Natural killer cell (primary cell): ENCODE measurements around the gene G0S2. TPM values are rescaled to one million over a fixed set of nuclear protein-coding genes. Genes with fewer than 3 reads are reported as not detected.

Source experiments
- ATAC-seq, 3 donors: fragments of 150-1000 bp in 2 of 3; fragments of 200-7000 bp in 1 of 3; cut with Tn5 transposase; 1 replicate in 1 of 3; 2 replicates in 2 of 3; pipeline ENCODE4 v1.10.0; 2021; ENCODE audit warnings: mild to moderate bottlenecking in 2 of 3, moderate library complexity in 2 of 3
- DNase-seq, 2 donors: peaks; one replicate each; pipeline versions ENCODE4 v3.0.0 to v3.0.0-alpha.2; 2013 to 2021; ENCODE audit warnings: mixed read lengths in 1 of 2
- H3K27ac ChIP-seq: one replicate; pipeline ENCODE4 v1.5.1; 2013; ENCODE audit warnings: mild to moderate bottlenecking, low read length
- H3K27me3 ChIP-seq: one replicate; pipeline ENCODE4 v1.6.1; 2013; ENCODE audit warnings: low read length; ENCODE audit not compliant: control insufficient read depth, insufficient read depth
- H3K36me3 ChIP-seq: one replicate; pipeline ENCODE4 v1.6.1; 2013; ENCODE audit warnings: low read length; ENCODE audit not compliant: control insufficient read depth, insufficient read depth
- H3K4me1 ChIP-seq: one replicate; pipeline ENCODE4 v1.6.1; 2013; ENCODE audit warnings: low read length; ENCODE audit not compliant: control insufficient read depth, insufficient read depth
- H3K4me3 ChIP-seq: one replicate; pipeline ENCODE4 v1.5.1; 2013; ENCODE audit warnings: low read length
- H3K9me3 ChIP-seq: one replicate; pipeline ENCODE4 v1.6.1; 2013; ENCODE audit warnings: low read length; ENCODE audit not compliant: control insufficient read depth, insufficient read depth
- H3K27ac Mint-ChIP-seq, 2 donors: one replicate each; pipeline ENCODE4 v1.8.0; 2022; ENCODE audit warnings: mild to moderate bottlenecking in 2 of 2, mixed read lengths in 2 of 2, moderate library complexity in 1 of 2
- H3K27me3 Mint-ChIP-seq, 2 donors: one replicate each; pipeline ENCODE4 v1.8.0; 2022; ENCODE audit warnings: low read depth in 2 of 2, mixed read lengths in 2 of 2
- H3K36me3 Mint-ChIP-seq: one replicate; pipeline ENCODE4 v1.8.0; 2022; ENCODE audit warnings: mixed read lengths
- H3K4me1 Mint-ChIP-seq, 2 donors: one replicate each; pipeline ENCODE4 v1.8.0; 2022; ENCODE audit warnings: mixed read lengths in 2 of 2
- H3K4me3 Mint-ChIP-seq: one replicate; pipeline ENCODE4 v1.8.0; 2022; ENCODE audit warnings: mild to moderate bottlenecking, moderate library complexity, mixed read lengths
- H3K9me3 Mint-ChIP-seq, 2 donors: one replicate each; pipeline ENCODE4 v1.8.0; 2022; ENCODE audit warnings: mixed read lengths in 2 of 2
- WGBS: methylation state at CpG from one replicate; pipeline ENCODE4 v1.1.7; 2013; ENCODE audit warnings: missing lambda C conversion rate; ENCODE audit not compliant: insufficient coverage; 5-methylcytosine and 5-hydroxymethylcytosine counted together
- intact Hi-C: fragments of 100-400 bp; cut with micrococcal nuclease; formaldehyde crosslinking; loops from one replicate; pipeline ENCODE4 v1.14.2; 2022
- total RNA-seq, 4 donors: library from RNA; stranded (reverse); fragments of 120-200 nt in 1 of 4; gene quantifications; one replicate each; pipeline versions ENCODE4 v1.2.3 to v1.2.4, GENCODE V29; 2013 to 2022
- TF ChIP-seq, protein P1 (sequence below): fragments of 200-600 bp; IDR thresholded peaks from one replicate; pipeline ENCODE4 v1.8.0; 2022; ENCODE audit warnings: antibody characterized with exemption

G0S2 gene
- total RNA-seq, 3 donors from 2014 or later (not counting 1 experiment from before 2014, with no cell fraction given), result 15.3 to 132 (median 22.0) TPM

DNA sequence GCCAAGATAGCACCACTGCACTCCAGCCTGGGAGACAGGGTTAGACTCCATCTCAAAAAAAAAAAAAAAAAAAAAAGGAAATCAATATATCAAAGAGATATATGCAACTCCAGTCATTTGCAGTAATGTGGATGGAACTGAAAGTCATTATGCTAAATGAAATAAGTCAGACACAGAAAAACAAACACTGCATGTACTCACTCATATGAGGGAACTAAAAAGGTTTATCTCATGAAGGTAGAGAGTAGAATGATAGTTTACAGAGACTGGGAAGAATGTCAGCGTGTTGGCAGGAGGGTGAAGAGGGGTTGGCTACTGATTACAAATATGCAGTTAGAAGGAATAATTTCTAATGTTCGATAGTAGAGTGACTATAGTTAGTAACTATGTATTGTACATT, 42.6 kb downstream of the G0S2 start:
- no peaks in the 10 kb centered on the region for H3K9me3 Mint-ChIP-seq
- ATAC-seq (no peak), DNase-seq (no peak)
- Histone ChIP-seq H3K27me3 (no peaks in the 10 kb centered on the region), H3K9me3 (no peaks in the 10 kb centered on the region), H3K4me1 (no peaks in the 10 kb centered on the region), H3K36me3 (no peaks in the 10 kb centered on the region), H3K27ac (no peak overlapping the region), H3K4me3 (no peak overlapping the region)
- no peaks in the 10 kb centered on the region for H3K36me3 Mint-ChIP-seq
- H3K4me3 Mint-ChIP-seq, result no peak overlapping the region
- TF ChIP-seq, protein P1, sequence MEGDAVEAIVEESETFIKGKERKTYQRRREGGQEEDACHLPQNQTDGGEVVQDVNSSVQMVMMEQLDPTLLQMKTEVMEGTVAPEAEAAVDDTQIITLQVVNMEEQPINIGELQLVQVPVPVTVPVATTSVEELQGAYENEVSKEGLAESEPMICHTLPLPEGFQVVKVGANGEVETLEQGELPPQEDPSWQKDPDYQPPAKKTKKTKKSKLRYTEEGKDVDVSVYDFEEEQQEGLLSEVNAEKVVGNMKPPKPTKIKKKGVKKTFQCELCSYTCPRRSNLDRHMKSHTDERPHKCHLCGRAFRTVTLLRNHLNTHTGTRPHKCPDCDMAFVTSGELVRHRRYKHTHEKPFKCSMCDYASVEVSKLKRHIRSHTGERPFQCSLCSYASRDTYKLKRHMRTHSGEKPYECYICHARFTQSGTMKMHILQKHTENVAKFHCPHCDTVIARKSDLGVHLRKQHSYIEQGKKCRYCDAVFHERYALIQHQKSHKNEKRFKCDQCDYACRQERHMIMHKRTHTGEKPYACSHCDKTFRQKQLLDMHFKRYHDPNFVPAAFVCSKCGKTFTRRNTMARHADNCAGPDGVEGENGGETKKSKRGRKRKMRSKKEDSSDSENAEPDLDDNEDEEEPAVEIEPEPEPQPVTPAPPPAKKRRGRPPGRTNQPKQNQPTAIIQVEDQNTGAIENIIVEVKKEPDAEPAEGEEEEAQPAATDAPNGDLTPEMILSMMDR, result no peak
- H3K4me1 Mint-ChIP-seq, result peaks cover 0 to 5% of the 10 kb centered on the region in 2 donors
- intact Hi-C loops, result no loop called here
- H3K27me3 Mint-ChIP-seq, result peaks cover 7 to 8% of the 10 kb centered on the region in 2 donors
- WGBS, result 86% methylated on average over 2 of the region's 2 CpGs
- no peak overlapping the region for H3K27ac Mint-ChIP-seq

- Mint-ChIP-seq H3K27me3 (peaks cover 0 to 2% of the 10 kb centered on the region in 2 donors), H3K4me1 (no peaks in the 10 kb centered on the region), H3K4me3 (no peak overlapping the region), H3K36me3 (no peaks in the 10 kb centered on the region), H3K27ac (no peak overlapping the region), H3K9me3 (no peaks in the 10 kb centered on the region)
- intact Hi-C loops, result no loop called here
- Histone ChIP-seq H3K27ac (no peak overlapping the region), H3K36me3 (no peaks in the 10 kb centered on the region), H3K4me1 (no peaks in the 10 kb centered on the region), H3K4me3 (no peak overlapping the region), H3K9me3 (no peaks in the 10 kb centered on the region), H3K27me3 (no peaks in the 10 kb centered on the region)
- ATAC-seq (no peak), DNase-seq (no peak)
- 94% methylated on average over 4 of the region's 4 CpGs for WGBS
- TF ChIP-seq, protein P1, result no peak
Measured at GRCh38 chr1:209720326-209720725, 45.1 kb downstream of the G0S2 start.

DNA sequence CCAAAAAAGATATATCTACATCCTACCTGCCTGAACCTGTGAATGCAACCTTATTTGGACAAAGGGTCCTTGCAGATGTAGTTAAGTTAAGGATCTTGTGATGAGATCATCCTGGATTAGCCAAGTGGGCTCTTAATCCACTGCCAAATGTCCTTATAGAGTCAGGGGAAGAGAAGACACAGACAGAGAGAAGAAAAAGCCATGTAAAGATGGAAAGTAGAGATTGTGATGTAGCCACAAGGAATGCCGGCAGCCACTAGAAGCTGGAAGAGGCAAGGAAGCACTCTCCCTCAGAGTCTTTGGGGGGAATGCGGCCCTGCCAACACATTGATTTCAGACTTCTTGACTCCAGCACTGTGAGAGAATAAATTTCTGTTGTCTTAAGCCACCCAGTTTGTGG, 45.6 kb downstream of the G0S2 start:
- no peaks in the 10 kb centered on the region for H3K36me3 Mint-ChIP-seq
- H3K4me1 Mint-ChIP-seq, result no peaks in the 10 kb centered on the region
- Histone ChIP-seq H3K36me3 (no peaks in the 10 kb centered on the region), H3K27me3 (no peaks in the 10 kb centered on the region), H3K4me1 (no peaks in the 10 kb centered on the region), H3K9me3 (no peaks in the 10 kb centered on the region), H3K27ac (no peak overlapping the region), H3K4me3 (no peak overlapping the region)
- no peak for DNase-seq
- H3K27ac Mint-ChIP-seq, result no peak overlapping the region
- WGBS, result 96% methylated on average over 2 of the region's 2 CpGs
- ATAC-seq, result no peak
- H3K9me3 Mint-ChIP-seq, result no peaks in the 10 kb centered on the region
- TF ChIP-seq, protein P1, result no peak
- peaks cover 0 to 2% of the 10 kb centered on the region in 2 donors for H3K27me3 Mint-ChIP-seq
- intact Hi-C loops, result no loop called here
- no peak overlapping the region for H3K4me3 Mint-ChIP-seq

DNA sequence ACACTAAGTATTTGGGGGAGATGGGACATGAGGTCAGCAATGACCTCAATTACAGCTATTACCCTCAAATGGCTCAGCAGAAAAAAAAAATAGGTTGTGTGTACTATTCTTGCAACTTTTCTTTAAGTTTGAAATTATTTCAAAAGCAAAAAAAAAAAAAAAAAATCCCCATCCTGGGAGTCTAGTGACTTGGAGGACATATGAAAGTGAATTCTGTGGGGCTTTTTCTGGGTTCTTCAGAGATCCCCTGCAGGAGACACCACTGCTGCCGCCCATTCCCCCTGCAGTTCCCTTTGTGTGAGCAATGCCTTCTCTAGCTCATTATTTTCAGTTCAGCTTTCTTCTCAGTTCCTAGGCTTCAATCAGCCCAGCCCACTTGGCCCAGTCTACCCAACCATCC, 46.1 kb downstream of the G0S2 start:
- intact Hi-C loops, result no loop called here

More for the DNA sequence above, 46.1 kb downstream of the G0S2 start:
- Mint-ChIP-seq H3K27me3 (peaks cover 0 to 2% of the 10 kb centered on the region in 2 donors), H3K36me3 (no peaks in the 10 kb centered on the region), H3K27ac (no peak overlapping the region), H3K9me3 (no peaks in the 10 kb centered on the region), H3K4me3 (no peak overlapping the region), H3K4me1 (no peaks in the 10 kb centered on the region)
- no peaks in the 10 kb centered on the region for H3K36me3 ChIP-seq
- no peak for ATAC-seq
- no peaks in the 10 kb centered on the region for H3K27me3 ChIP-seq
- TF ChIP-seq, protein P1, result no peak
- 93% methylated on average over 1 of the region's 1 CpG for whole genome bisulfite sequencing
- no peak overlapping the region for H3K27ac ChIP-seq
- no peak overlapping the region for H3K4me3 ChIP-seq
- no peak for DNase-seq
- H3K9me3 ChIP-seq, result no peaks in the 10 kb centered on the region
- H3K4me1 ChIP-seq, result no peaks in the 10 kb centered on the region
